ENCODE data around the gene ANXA4.

- no peak for TF ChIP-seq MAX (IDR thresholded peaks at IDR 0.05)
- TF ChIP-seq CTCF (IDR thresholded peaks at IDR 0.05; ENCODE audit: low read depth, low read length, missing input control): no peak
- no peak for TF ChIP-seq RAD21 (IDR thresholded peaks at IDR 0.05)
- no peak for TF ChIP-seq FOXA1 (IDR thresholded peaks at IDR 0.05)
- no peak for TF ChIP-seq YY1 (IDR thresholded peaks at IDR 0.05)
- no peak for TF ChIP-seq TAF1 (conservative IDR thresholded peaks at IDR 0.05)
- TF ChIP-seq GABPA (IDR thresholded peaks at IDR 0.05 in 1 of 2, conservative IDR thresholded peaks at IDR 0.05 in 1 of 2): no peak
Observed at GRCh38 chr2:69815717-69816116, 73.8 kb downstream of the ANXA4 start.

Data from liver (tissue), 3 donors.